HFFc6 (cell line): ENCODE measurements around the gene NUP93. TPM values are rescaled to one million over a fixed set of nuclear protein-coding genes. Genes with fewer than 3 reads are reported as not detected.
"Not testable (repeated sequence)": the region's sequence is repeated elsewhere in the genome, so short reads cannot be mapped to it uniquely, and the experiment has no call there.

Experiments used
- DNase-seq: peaks from one replicate; pipeline ENCODE4 v3.0.0-alpha.2; 2018
- H3K27ac Mint-ChIP-seq: 2 replicates; pipeline ENCODE4 v1.8.0; 2020; ENCODE audit warnings: mild to moderate bottlenecking, mixed read lengths
- H3K27me3 Mint-ChIP-seq: 2 replicates; pipeline ENCODE4 v1.8.0; 2021; ENCODE audit warnings: mild to moderate bottlenecking, moderate library complexity, mixed read lengths; ENCODE audit not compliant: insufficient read depth
- H3K36me3 Mint-ChIP-seq: 2 replicates; pipeline ENCODE4 v1.8.0; 2021; ENCODE audit warnings: low read depth, mixed read lengths
- H3K4me1 Mint-ChIP-seq: 2 replicates; pipeline ENCODE4 v1.8.0; 2020; ENCODE audit warnings: low read depth, mixed read lengths
- H3K4me3 Mint-ChIP-seq: 2 replicates; pipeline ENCODE4 v1.8.0; 2020; ENCODE audit warnings: mild to moderate bottlenecking, moderate library complexity, mixed read lengths
- H3K9me3 Mint-ChIP-seq: 2 replicates; pipeline ENCODE4 v1.8.0; 2020; ENCODE audit warnings: mild to moderate bottlenecking, mixed read lengths
- total RNA-seq, 6 experiments: library from RNA; stranded (reverse); fragmentation: NEBNext Ultra II Directional; extraction: Animal tissue kit (Norgen Biotek cat#: 25700); gene quantifications; 2 replicates in 1 of 6; 3 replicates in 5 of 6; pipeline ENCODE4 v1.2.3, GENCODE V29; 2021
- TF ChIP-seq, protein P1 (sequence below): fragments of 200-600 bp; sonication (generic); IDR thresholded peaks from 2 replicates; pipeline ENCODE4 v1.5.0; 2021; ENCODE audit warnings: antibody characterized with exemption, mild to moderate bottlenecking

Gene NUP93
- total RNA-seq, 6 experiments from 2014 or later, result 58.6 to 84.0 (median 78.8) TPM

DNA sequence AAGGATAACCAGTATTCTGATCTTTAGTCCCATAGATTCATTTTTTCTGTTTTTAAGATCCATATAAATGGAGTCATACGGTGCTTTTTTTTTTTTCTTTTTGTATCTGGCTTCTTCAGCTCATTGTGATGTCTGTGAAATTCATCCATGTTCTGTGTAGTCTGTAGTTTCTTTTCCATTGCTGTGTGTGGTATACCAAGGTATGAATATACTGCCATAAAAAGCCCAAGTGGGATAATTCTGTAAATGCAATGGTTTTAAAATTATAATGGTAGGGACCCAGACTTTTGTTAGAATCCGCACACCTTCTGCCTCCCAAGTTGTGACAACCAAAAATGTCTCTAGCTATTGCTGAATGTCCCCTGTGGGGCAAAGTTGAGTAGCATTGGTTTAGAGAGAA is 7.6 kb downstream of the NUP93 start:
- H3K9me3 Mint-ChIP-seq, result no peaks in the 10 kb centered on the region
- H3K4me3 Mint-ChIP-seq, result no peak overlapping the region
- no peak for DNase-seq
- no peaks in the 10 kb centered on the region for H3K36me3 Mint-ChIP-seq
- H3K27ac Mint-ChIP-seq, result no peak overlapping the region
- peaks cover 38% of the 10 kb centered on the region for H3K4me1 Mint-ChIP-seq
- TF ChIP-seq, protein P1, sequence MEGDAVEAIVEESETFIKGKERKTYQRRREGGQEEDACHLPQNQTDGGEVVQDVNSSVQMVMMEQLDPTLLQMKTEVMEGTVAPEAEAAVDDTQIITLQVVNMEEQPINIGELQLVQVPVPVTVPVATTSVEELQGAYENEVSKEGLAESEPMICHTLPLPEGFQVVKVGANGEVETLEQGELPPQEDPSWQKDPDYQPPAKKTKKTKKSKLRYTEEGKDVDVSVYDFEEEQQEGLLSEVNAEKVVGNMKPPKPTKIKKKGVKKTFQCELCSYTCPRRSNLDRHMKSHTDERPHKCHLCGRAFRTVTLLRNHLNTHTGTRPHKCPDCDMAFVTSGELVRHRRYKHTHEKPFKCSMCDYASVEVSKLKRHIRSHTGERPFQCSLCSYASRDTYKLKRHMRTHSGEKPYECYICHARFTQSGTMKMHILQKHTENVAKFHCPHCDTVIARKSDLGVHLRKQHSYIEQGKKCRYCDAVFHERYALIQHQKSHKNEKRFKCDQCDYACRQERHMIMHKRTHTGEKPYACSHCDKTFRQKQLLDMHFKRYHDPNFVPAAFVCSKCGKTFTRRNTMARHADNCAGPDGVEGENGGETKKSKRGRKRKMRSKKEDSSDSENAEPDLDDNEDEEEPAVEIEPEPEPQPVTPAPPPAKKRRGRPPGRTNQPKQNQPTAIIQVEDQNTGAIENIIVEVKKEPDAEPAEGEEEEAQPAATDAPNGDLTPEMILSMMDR, result no peak
- H3K27me3 Mint-ChIP-seq, result no peaks in the 10 kb centered on the region

DNA sequence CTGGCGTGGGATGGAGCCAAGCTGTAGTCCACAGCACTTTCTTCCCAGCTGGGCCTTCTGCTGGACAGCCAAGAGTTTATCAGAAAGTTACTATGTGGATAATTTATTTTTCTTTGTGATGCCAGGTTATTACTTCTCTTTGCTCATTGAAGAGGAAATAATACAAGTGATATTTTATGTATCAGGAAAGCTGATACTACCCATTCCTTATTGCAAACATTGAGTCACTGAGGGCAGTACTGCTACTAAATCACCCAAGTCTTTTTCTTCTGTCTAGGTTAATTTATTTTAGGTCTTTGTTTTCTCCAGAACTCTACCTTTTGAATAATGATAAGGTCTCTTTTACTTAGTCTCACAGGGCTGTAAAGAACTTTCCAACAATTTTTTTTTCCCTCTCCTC is 8.3 kb downstream of the NUP93 start:
- Mint-ChIP-seq H3K9me3 (no peaks in the 10 kb centered on the region), H3K4me3 (no peak overlapping the region), H3K27ac (no peak overlapping the region), H3K4me1 (peaks cover 45% of the 10 kb centered on the region), H3K36me3 (no peaks in the 10 kb centered on the region), H3K27me3 (no peaks in the 10 kb centered on the region)
- TF ChIP-seq, protein P1, result no peak
- no peak for DNase-seq

DNA sequence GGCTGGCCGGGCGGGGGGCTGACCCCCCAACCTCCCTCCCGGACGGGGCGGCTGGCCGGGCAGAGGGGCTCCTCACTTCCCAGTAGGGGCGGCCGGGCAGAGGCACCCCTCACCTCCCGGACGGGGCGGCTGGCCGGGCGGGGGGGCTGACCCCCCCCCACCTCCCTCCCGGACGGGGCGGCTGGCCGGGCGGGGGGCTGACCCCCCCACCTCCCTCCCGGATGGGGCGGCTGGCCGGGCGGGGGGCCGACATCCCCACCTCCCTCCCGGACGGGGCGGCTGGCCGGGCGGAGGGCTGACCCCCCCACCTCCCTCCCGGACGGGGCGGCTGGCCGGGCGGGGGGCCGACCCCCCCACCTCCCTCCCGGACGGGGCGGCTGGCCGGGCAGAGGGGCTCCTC is 9.4 kb downstream of the NUP93 start:
- H3K4me1 Mint-ChIP-seq, result peaks cover 57% of the 10 kb centered on the region
- not testable (repeated sequence) for H3K27me3 Mint-ChIP-seq, H3K4me3 Mint-ChIP-seq, H3K36me3 Mint-ChIP-seq, H3K9me3 Mint-ChIP-seq, DNase-seq, H3K27ac Mint-ChIP-seq

DNA sequence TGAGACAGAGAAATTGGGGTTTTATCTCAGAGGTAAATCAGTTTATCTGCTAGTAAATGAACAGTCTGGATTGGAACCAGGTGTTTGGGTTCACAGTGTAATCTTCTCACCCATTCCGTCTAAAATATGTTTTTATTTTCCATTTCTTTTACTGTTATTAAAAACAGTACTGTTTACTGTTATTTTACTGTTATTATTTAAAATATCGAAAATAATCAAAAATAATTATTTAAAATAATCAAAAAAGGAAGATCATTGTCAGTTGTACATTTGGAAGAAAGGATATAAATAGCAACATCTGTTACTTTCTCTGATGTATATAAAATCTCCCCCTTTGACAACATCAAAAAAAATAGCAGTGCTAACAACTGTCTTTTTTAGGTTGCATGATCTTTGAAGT is 11.5 kb downstream of the NUP93 start:
- no peak for DNase-seq
- Mint-ChIP-seq H3K27ac (peak overlapping the region; percentile 91), H3K36me3 (peaks cover 9% of the 10 kb centered on the region; the same call in 1 of the 2 replicates), H3K4me1 (peaks cover 73% of the 10 kb centered on the region), H3K27me3 (no peaks in the 10 kb centered on the region), H3K4me3 (peak overlapping the region; percentile 83; the same call in 1 of the 2 replicates), H3K9me3 (no peaks in the 10 kb centered on the region)
- TF ChIP-seq, protein P1, result no peak

DNA sequence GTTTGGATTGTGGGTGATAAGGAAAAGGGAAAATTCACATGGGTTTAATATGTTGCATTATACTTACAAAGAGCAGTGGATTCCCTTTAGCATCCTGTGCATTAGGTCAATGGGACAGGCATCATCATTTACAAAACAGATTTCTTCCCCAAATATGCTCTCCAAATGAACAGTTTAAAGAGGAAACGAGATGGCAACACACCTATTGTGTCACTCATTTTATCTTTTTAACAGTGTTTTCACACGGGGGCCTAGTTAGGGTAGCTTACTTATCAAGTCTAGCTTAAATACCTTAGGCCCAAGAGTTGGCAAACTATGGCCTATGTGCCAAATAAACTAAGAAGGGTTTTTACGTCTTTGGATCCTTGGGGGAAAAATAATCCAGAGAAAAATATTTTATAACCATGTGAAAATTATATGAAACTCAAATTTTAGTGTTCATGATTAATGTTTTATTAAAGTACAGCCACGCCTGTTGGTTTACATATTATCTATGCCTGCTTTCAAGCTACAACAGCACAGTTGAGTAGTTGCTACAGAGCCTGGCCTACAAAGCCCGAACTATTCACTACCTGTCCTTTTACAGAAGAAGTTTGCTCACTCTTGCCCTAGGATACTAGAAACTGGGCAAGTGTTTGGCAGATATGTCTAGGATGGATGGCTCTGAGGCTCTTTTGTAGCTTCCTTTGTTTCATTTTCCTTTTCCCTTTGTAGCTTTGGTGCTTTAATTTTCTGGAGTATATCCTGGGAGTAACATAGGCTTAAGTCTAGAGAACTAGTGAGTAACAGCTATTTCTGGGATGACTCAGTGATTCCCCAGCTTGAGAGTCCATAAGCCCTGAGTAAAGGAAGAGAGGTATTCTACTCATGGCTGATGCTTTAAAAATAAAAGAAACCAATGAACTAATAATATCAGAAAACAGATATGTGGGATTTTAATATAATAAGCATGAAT is 12.4 kb downstream of the NUP93 start:
- Mint-ChIP-seq H3K36me3 (peaks cover 9% of the 10 kb centered on the region; the same call in 1 of the 2 replicates), H3K27me3 (no peaks in the 10 kb centered on the region), H3K4me1 (peaks cover 70% of the 10 kb centered on the region), H3K9me3 (no peaks in the 10 kb centered on the region), H3K27ac (peak overlapping the region; percentile 91), H3K4me3 (peak overlapping the region; percentile 83)
- TF ChIP-seq, protein P1, result no peak
- peak; percentile 80 for DNase-seq

DNA sequence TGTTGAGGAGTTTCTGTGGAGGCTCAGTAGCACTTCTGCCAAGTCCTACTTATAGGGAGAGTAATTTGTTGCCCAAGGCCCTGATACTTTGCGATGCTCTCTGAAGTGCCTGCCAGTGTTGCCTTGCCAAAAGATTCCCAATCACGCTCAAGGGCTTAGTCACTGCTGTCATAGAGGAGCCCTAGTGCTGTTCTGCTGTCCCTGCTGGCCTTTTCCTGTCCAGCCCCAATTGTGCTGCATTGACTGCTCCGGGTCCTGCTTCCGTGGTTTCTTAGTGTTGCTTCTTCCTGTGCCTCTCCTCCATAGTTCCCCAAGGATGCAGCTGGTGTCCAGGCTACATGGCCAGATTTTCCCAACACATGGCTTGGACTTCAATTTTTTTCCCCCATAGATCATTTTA is 13.9 kb downstream of the NUP93 start:
- TF ChIP-seq, protein P1, result no peak
- H3K4me3 Mint-ChIP-seq, result peak overlapping the region; percentile 55
- peaks cover 3% of the 10 kb centered on the region; the same call in 1 of the 2 replicates for H3K27me3 Mint-ChIP-seq
- no peaks in the 10 kb centered on the region for H3K9me3 Mint-ChIP-seq
- DNase-seq, result peak; percentile 94
- peaks cover 70% of the 10 kb centered on the region for H3K4me1 Mint-ChIP-seq
- H3K27ac Mint-ChIP-seq, result peak overlapping the region; percentile 91
- peaks cover 17% of the 10 kb centered on the region for H3K36me3 Mint-ChIP-seq
